Esophagus squamous epithelium (tissue), 5 donors: ENCODE data around the gene MAPK7. TPM values are rescaled to one million over a fixed set of nuclear protein-coding genes. Genes with fewer than 3 reads are reported as not detected.

Source experiments
- DNase-seq: peaks from one replicate; lab custom pipeline; 2025; lab: John Stamatoyannopoulos, UW
- H3K27ac ChIP-seq, 4 donors: fragments of 200-600 bp; sonication (generic); one replicate each; pipeline ENCODE4 v1.5.1; 2016 to 2019; ENCODE audit warnings: mild to moderate bottlenecking in 1 of 4
- H3K27me3 ChIP-seq, 4 donors: fragments of 200-600 bp; sonication (generic); 1 replicate in 3 of 4; 2 replicates in 1 of 4; pipeline versions ENCODE4 v1.5.1 to v1.6.0; 2017 to 2021; ENCODE audit warnings: antibody characterized with exemption in 1 of 4
- H3K36me3 ChIP-seq, 3 donors: fragments of 200-600 bp; sonication (generic); one replicate each; pipeline ENCODE4 v1.5.1; 2016 to 2019
- H3K4me1 ChIP-seq, 3 donors: fragments of 200-600 bp; sonication (generic); one replicate each; pipeline ENCODE4 v1.5.1; 2017 to 2019
- H3K4me3 ChIP-seq, 4 donors: fragments of 200-600 bp; sonication (generic); 1 replicate in 3 of 4; 2 replicates in 1 of 4; pipeline ENCODE4 v1.5.1; 2016 to 2019; ENCODE audit warnings: mild to moderate bottlenecking in 2 of 4, moderate library complexity in 1 of 4
- H3K9me3 ChIP-seq, 3 donors: fragments of 200-600 bp; sonication (generic); one replicate each; pipeline ENCODE4 v1.5.1; 2016 to 2019
- POLR2A ChIP-seq, 4 donors: fragments of 450-650 bp; IDR thresholded peaks; one replicate each; pipeline ENCODE4 v1.6.1; 2017; ENCODE audit warnings: antibody characterized with exemption in 4 of 4, mild to moderate bottlenecking in 4 of 4, moderate library complexity in 3 of 4
- WGBS, 2 donors: methylation state at CpG; one replicate each; pipeline ENCODE4 v1.1.5; 2018; 5-methylcytosine and 5-hydroxymethylcytosine counted together
- intact Hi-C: fragments of 100-400 bp; cut with DNase I; formaldehyde crosslinking; loops from one replicate; pipeline ENCODE4 v1.15.0; 2022
- total RNA-seq, 4 donors: library from RNA; depleted of rRNA; stranded (reverse); fragments of >200 nt; gene quantifications; one replicate each; pipeline ENCODE4 v1.1.0, GENCODE V29; 2016
- TF ChIP-seq, protein P1 (sequence below), 6 experiments: fragments of 450-650 bp in 4 of 6; fragments of 200-600 bp in 2 of 6; sonication (generic) in 2 of 6; IDR thresholded peaks; one replicate each; pipeline ENCODE4 v1.5.1; 2016 to 2019; ENCODE audit warnings: antibody characterized with exemption in 6 of 6, mild to moderate bottlenecking in 4 of 6, moderate library complexity in 4 of 6
- donor health status: DM: yes; HTN: yes; CAD: no.

Gene MAPK7
- total RNA-seq, 4 donors from 2014 or later: 22.6 to 39.7 (median 28.1) TPM

DNA sequence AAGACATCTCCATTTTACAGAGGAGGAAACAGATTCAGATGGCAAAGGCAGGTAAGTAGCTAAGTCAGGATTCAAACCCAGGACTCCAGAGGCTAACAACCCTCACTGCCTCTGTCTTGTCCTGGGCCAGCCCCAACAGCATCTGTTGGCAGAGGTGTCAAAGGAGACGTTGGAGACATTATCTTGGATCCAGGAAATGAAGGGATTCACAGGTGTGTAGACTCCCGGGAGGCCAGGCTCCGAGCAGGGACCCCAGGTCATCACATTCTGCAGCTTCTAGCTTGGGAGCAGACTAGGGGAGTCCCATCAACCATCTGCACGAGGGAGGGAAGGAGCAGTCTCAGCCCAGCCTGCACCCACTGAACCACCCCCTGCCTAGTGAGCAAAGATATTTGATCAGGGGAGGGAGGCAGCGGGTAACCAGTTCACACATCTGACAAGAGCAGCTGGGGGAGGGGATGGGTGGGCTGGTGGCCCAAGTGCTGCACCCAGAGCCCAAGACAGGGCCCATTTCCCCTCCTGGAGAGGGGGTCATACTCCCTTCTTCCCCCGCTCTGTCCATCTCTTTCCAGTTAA lies 14.8 kb upstream of the MAPK7 start:
- 50 to 80% methylated on average over 2 to 6 of the region's 6 CpGs for WGBS, 2 donors
- TF ChIP-seq, protein P1, sequence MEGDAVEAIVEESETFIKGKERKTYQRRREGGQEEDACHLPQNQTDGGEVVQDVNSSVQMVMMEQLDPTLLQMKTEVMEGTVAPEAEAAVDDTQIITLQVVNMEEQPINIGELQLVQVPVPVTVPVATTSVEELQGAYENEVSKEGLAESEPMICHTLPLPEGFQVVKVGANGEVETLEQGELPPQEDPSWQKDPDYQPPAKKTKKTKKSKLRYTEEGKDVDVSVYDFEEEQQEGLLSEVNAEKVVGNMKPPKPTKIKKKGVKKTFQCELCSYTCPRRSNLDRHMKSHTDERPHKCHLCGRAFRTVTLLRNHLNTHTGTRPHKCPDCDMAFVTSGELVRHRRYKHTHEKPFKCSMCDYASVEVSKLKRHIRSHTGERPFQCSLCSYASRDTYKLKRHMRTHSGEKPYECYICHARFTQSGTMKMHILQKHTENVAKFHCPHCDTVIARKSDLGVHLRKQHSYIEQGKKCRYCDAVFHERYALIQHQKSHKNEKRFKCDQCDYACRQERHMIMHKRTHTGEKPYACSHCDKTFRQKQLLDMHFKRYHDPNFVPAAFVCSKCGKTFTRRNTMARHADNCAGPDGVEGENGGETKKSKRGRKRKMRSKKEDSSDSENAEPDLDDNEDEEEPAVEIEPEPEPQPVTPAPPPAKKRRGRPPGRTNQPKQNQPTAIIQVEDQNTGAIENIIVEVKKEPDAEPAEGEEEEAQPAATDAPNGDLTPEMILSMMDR (IDR thresholded peaks at IDR 0.05): no peak
- no peak for TF ChIP-seq POLR2A (IDR thresholded peaks at IDR 0.05)
- DNase-seq: no peak
- H3K9me3 ChIP-seq: no peaks in the 10 kb centered on the region
- peak overlapping the region in 3 of 4 donors; percentile 87 to 93 (median 91) for H3K27ac ChIP-seq
- no peaks in the 10 kb centered on the region for H3K36me3 ChIP-seq
- H3K4me1 ChIP-seq: peaks cover 10 to 33% (median 14%) of the 10 kb centered on the region in 3 donors
- H3K4me3 ChIP-seq: peak overlapping the region in 1 of 4 donors; percentile 67
- no peaks in the 10 kb centered on the region for H3K27me3 ChIP-seq
- intact Hi-C loops: loop anchor here (5.0 to 10.0 kb wide), 2 partner anchors 84 to 401 kb away; no protein-coding TSS in a partner anchor

DNA sequence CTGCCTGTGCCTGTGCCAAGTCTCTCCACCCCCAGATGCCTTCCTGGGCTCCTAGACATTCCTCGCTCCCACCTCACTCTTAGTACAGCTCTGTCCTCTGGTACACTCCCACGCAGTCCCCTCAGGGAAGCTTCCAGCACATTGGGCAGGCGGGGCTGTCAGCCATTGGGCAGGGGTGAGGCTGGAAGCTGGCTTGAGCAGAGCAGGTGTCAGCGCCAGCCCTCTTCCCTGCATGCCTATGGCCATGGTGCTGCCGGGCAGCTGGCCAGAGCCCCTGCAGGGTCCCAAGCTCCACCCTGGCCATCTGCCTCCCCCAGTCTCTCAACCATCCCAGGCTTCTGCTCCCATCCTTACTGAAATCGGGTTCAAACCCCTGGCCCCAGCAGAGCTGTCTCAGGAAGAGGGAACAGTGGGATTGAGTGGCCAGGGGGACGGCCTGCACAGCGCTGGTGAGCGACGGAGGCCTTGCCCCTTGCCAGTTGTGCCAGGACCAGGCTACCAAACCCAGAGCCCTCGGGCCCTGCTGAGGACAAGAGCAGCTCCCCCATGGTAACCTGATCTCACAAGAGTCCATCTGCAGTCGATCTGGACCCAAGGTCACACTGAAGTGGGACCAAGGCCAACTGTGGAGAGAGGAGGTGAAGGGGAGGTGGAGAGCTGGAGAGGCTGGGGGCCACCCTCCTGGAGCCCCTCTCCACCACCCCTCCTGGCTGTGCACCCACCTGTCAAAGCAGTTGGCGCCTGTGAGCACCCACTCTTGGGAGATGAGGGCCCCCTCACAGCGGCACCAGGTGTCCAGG lies 13.4 kb upstream of the MAPK7 start:
- H3K4me1 ChIP-seq: peaks cover 10 to 39% (median 14%) of the 10 kb centered on the region in 3 donors
- H3K27ac ChIP-seq: no peak overlapping the region
- intact Hi-C loops: loop anchor here (5.0 to 10.0 kb wide), 2 partner anchors 82 to 400 kb away; no protein-coding TSS in a partner anchor
- DNase-seq: no peak
- H3K27me3 ChIP-seq: no peaks in the 10 kb centered on the region
- no peak overlapping the region for H3K4me3 ChIP-seq
- WGBS, 2 donors: 31 to 75% methylated on average over 3 to 4 of the region's 14 CpGs
- TF ChIP-seq POLR2A (IDR thresholded peaks at IDR 0.05): no peak
- TF ChIP-seq, protein P1 (IDR thresholded peaks at IDR 0.05): no peak
- H3K36me3 ChIP-seq: no peaks in the 10 kb centered on the region
- no peaks in the 10 kb centered on the region for H3K9me3 ChIP-seq

DNA sequence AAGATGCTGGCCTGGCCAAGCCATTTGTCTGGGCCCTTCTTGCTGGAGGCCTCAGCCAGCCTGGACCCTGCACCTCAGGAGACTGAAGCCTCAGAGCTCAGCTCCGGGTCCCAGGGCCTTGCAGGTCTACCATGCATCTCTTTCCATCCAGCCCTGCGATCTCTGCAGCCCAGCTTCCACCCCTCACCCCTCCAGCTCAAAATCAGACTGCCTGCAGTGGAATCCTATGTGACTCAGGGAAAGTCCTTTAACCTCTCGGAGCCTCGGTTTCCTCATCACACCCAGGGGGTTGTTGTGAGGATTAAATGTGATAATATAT lies 12.8 kb upstream of the MAPK7 start:
- intact Hi-C loops: loop anchor here (10.0 kb wide), 1 partner anchor 399 kb away; no protein-coding TSS in a partner anchor
- TF ChIP-seq, protein P1 (IDR thresholded peaks at IDR 0.05): no peak
- TF ChIP-seq POLR2A (IDR thresholded peaks at IDR 0.05): no peak
- Histone ChIP-seq H3K9me3 (no peaks in the 10 kb centered on the region), H3K36me3 (no peaks in the 10 kb centered on the region), H3K27ac (no peak overlapping the region), H3K4me1 (peaks cover 14 to 45% (median 14%) of the 10 kb centered on the region in 3 donors), H3K4me3 (no peak overlapping the region), H3K27me3 (no peaks in the 10 kb centered on the region)
- WGBS, 2 donors: 80 to 93% methylated on average over 3 to 4 of the region's 4 CpGs
- no peak for DNase-seq

DNA sequence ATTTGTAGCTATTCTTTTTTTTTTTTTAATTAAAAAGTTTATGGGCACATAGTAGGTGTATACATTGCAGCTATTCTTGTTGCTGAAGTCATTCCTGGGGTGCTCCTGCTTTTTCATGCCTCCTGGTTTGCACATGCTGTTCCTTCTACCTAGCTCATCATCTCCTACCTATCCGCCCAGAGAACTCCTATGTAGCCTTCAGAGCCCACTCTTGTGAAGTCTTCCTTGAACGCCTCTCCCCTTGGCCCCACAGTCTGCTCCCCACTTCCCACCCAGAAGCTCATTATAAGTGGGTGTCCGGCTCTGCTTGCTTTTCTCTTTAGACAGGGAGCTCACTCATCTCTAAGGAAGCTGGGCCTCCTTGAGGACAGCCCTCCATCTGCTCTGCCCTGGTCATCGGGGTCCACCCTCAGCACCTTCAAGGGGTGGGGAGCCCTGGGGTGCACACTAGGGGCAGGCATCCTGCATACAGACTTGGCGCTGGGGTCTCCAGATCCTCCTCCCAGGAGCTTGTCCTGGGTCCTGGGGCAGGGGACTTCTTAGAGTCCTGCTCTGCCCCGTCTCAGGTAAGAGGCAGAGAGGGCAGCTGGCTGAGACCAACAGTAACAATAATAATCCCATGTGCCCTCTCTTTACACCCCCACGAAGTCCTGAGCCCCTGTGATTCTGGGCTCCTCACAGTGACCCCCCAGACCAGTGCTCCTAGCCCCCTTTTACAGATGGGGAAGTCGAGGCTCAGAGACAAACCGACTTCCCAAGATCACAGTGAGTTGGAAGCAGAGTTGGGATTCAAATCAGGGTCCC lies 12.3 kb upstream of the MAPK7 start:
- intact Hi-C loops: loop anchor here (10.0 kb wide), 1 partner anchor 399 kb away; no protein-coding TSS in a partner anchor
- WGBS, 2 donors: 76 to 89% methylated on average over 6 of the region's 9 CpGs
- DNase-seq: no peak
- no peak overlapping the region for H3K4me3 ChIP-seq
- no peaks in the 10 kb centered on the region for H3K27me3 ChIP-seq
- no peak overlapping the region for H3K27ac ChIP-seq
- H3K36me3 ChIP-seq: no peaks in the 10 kb centered on the region
- TF ChIP-seq, protein P1 (IDR thresholded peaks at IDR 0.05): no peak
- no peak for TF ChIP-seq POLR2A (IDR thresholded peaks at IDR 0.05)
- peaks cover 14 to 51% (median 20%) of the 10 kb centered on the region in 3 donors for H3K4me1 ChIP-seq
- no peaks in the 10 kb centered on the region for H3K9me3 ChIP-seq
